ENCODE results near the gene PKP3.

DNA sequence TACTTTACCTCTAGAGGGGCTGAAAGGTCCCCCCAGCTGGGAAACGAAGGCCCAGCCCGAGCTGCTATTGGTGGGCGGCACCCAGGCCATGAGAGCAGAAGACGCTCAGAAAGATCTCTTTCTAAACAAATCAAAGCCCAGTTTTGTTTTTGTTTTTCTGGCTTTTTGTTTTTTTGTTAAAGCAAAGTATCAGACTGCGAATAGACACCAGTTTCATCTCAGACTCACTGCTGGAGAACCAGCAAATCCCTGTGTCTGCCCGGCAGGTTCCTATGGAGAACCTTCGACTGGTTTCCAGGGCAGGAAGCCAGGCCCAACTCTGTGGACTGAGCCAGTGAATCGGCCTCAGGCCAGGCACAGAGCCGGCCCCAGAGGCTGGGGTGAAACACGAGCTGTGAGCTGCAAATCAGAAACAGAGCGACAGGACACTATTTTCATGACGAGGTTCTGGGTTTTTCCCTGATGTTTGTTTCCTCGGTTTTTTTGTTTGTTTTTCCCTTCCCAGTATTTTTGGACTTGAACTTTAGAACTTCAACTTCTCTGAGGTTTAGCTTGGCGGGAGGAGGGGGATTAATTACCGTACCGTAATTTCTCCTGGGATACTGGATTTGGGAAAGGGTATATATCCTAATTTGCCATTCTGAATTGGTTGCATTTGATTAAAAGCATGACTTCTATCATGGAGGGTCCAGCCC is 40.7 kb upstream of the PKP3 start:
- TF ChIP-seq, protein P1, sequence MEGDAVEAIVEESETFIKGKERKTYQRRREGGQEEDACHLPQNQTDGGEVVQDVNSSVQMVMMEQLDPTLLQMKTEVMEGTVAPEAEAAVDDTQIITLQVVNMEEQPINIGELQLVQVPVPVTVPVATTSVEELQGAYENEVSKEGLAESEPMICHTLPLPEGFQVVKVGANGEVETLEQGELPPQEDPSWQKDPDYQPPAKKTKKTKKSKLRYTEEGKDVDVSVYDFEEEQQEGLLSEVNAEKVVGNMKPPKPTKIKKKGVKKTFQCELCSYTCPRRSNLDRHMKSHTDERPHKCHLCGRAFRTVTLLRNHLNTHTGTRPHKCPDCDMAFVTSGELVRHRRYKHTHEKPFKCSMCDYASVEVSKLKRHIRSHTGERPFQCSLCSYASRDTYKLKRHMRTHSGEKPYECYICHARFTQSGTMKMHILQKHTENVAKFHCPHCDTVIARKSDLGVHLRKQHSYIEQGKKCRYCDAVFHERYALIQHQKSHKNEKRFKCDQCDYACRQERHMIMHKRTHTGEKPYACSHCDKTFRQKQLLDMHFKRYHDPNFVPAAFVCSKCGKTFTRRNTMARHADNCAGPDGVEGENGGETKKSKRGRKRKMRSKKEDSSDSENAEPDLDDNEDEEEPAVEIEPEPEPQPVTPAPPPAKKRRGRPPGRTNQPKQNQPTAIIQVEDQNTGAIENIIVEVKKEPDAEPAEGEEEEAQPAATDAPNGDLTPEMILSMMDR (IDR thresholded peaks at IDR 0.05): peak in 1 of 3 experiments; percentile 6
- no peak for TF ChIP-seq POLR2A (IDR thresholded peaks at IDR 0.05)

All from testis (tissue), 2 donors.